GM10248 (cell line): ENCODE results near the gene DPCD.
"Not testable (repeated sequence)": the region's sequence is repeated elsewhere in the genome, so short reads cannot be mapped to it uniquely, and the experiment has no call there.

Experiments
- CTCF ChIA-PET: fragments of 300-600 bp; sonication (Branson Sonifier 250); formaldehyde crosslinking; extraction: SDS; loops from one replicate; lab custom pipeline; 2021; ENCODE audit warnings: antibody characterized with exemption; lab: Yijun Ruan, JAX
- POLR2A ChIA-PET: fragments of 350-650 bp; sonication (Branson Sonifier 250); formaldehyde crosslinking; extraction: SDS; loops from one replicate; lab custom pipeline; 2020; ENCODE audit warnings: antibody characterized with exemption; lab: Yijun Ruan, JAX
- DNase-seq: peaks from one replicate; pipeline ENCODE4 v3.0.0; 2012; ENCODE audit errors: extremely low spot score
- TF ChIP-seq, protein P1 (sequence below): IDR thresholded peaks from 2 replicates; pipeline ENCODE4 v1.5.1; 2012; ENCODE audit warnings: mild to moderate bottlenecking, low read depth; ENCODE audit errors: extremely low read depth, missing control alignments, control extremely low read depth

The DPCD gene

DNA sequence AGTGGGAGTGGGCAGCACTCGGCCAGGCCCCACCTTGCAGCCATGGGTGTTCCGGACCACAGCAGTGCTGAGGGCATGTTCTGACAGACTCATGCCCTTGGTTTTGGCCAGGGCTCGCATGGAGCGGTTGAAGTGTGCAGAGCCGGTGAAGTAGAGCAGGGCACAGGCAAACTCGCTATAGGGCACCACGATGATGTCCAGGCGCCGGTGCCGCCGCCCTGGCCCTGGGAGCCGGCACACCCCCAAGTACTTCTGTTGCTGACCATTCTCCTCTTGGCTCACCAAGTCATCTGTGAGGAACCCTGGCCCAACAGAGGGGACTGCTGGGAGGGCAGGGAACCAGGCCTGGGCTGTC, 8.6 kb upstream of the DPCD start:
- no peak for DNase-seq
- ChIA-PET POLR2A (interaction anchor here (1.4 kb wide), 1 partner anchor 16 kb away, joined by 3 read pairs; no protein-coding TSS in a partner anchor), CTCF (interaction anchor here (1.4 to 13.1 kb wide), 4 partner anchors 9 to 418 kb away, joined by 3 to 116 read pairs (median 6); no protein-coding TSS in a partner anchor)
- TF ChIP-seq, protein P1, sequence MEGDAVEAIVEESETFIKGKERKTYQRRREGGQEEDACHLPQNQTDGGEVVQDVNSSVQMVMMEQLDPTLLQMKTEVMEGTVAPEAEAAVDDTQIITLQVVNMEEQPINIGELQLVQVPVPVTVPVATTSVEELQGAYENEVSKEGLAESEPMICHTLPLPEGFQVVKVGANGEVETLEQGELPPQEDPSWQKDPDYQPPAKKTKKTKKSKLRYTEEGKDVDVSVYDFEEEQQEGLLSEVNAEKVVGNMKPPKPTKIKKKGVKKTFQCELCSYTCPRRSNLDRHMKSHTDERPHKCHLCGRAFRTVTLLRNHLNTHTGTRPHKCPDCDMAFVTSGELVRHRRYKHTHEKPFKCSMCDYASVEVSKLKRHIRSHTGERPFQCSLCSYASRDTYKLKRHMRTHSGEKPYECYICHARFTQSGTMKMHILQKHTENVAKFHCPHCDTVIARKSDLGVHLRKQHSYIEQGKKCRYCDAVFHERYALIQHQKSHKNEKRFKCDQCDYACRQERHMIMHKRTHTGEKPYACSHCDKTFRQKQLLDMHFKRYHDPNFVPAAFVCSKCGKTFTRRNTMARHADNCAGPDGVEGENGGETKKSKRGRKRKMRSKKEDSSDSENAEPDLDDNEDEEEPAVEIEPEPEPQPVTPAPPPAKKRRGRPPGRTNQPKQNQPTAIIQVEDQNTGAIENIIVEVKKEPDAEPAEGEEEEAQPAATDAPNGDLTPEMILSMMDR: no peak

DNA sequence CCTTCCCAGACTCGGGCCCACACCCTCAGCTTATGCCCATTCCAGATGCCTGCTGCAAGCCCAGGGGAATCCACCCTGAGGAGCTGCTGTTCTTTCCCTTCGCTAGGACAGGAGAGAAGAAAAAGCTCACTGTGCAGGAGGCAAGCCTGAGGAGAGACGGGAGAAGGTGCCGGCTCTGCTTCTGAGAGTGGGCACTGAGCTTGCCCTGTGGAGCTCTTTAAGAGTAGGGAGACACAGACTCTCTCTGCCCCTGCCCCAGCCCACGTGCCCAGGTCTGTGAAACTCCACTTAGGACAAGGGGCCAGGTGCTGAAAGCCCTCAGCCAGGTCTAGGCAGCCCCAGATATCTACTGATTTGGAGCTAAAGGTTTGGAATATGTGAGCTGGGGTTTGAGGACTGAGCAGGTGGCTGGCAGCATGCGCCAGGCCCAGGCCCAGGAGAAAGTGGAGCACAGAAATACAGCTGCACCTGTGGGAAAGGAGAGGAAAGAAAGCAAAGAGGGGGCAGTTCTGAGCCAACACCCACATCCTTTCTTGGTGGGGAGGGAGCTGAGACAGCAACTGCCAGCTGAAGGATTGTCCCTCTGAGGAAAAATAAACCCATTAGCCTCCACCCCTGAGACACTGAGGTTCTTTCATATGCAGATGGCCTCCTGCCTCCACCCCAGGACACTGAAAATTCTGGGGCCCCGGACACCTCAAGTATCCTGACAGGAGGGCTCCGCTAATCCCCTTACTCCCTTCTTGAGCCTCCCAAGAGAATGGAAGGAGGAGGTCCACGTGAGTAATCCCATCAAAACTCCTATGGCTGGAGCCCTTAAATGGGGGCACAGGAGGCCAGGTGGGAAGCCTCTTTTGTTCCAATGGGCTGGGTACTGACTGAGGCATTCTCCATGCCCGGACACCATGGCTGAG, 7.4 kb upstream of the DPCD start:
- ChIA-PET POLR2A (no interaction called here), CTCF (interaction anchor here (1.2 to 13.1 kb wide), 6 partner anchors 10 to 419 kb away, joined by 3 to 116 read pairs (median 4); no protein-coding TSS in a partner anchor)
- no peak for DNase-seq
- TF ChIP-seq, protein P1: no peak

DNA sequence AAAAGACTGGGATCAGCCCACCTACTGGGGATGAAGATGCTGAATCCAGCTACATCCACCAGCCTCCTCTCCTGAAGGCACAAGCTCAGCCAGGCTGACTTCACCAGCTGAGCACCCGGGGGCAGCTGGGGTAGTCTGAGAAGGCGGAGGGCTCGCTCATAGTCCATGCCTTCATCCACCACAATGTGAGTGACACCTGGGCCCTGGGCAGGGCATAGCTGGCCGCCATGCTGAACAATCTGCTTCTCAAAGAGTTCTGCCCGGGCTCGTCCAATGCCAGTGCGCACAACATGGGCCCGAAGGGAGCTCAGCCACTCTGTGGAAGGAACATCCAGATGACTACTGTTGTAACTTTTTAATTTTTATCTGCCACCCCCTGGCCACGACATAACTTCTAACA, 2.3 kb upstream of the DPCD start:
- ChIA-PET POLR2A (no interaction called here), CTCF (interaction anchor here (1.1 to 13.1 kb wide), 5 partner anchors 9 to 372 kb away, joined by 3 to 116 read pairs (median 18); no protein-coding TSS in a partner anchor)
- TF ChIP-seq, protein P1: no peak

DNA sequence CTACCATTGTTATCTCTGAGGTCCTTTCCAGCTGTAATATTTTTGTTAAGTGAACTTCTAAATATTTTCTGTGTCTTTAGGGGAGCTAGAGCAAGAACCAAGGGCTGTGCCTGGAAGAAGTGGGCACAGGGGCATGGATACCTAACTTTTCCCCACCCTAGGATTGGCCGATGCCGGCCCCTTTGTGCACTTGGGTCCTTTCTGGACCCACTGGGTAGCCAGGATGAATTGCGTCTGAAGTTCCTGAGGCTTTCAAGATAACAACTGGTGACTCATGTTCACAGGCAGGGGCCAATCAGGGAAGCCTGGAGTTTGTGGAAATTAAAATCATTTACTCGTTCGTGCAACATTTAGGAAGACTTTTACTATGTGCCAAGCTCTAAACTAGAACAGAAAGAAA, 758 bp downstream of the DPCD start:
- ChIA-PET CTCF (interaction anchor here (1.1 to 13.1 kb wide), 6 partner anchors 11 to 376 kb away, joined by 3 to 116 read pairs (median 8); no protein-coding TSS in a partner anchor), POLR2A (no interaction called here)
- no peak for DNase-seq
- TF ChIP-seq, protein P1: no peak

More for the DNA sequence above, 2.3 kb upstream of the DPCD start:
- DNase-seq: no peak

DNA sequence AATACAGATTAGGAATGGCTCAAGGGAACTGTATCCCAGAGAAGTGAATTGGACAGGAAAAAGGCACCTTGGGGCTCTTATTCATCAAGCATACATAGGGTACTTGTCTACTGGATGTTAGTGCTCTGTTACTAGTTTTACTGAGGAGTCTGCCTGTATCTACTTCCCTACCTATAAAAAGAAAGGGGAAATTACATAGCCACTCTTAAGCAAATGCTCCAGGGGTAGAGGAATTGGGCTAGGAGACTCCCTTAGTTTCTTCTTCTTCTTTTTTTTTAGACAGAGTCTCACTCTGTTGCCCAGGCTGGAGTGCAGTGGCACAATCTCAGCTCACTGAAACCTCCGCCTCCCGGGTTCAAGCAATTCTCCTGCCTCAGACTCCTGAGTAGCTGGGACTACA, 5.2 kb downstream of the DPCD start:
- DNase-seq, POLR2A ChIA-PET: not testable (repeated sequence)
- CTCF ChIA-PET: interaction anchor here (1.0 to 1.8 kb wide), 6 partner anchors 9 to 242 kb away, joined by 4 to 13 read pairs (median 4); no protein-coding TSS in a partner anchor

DNA sequence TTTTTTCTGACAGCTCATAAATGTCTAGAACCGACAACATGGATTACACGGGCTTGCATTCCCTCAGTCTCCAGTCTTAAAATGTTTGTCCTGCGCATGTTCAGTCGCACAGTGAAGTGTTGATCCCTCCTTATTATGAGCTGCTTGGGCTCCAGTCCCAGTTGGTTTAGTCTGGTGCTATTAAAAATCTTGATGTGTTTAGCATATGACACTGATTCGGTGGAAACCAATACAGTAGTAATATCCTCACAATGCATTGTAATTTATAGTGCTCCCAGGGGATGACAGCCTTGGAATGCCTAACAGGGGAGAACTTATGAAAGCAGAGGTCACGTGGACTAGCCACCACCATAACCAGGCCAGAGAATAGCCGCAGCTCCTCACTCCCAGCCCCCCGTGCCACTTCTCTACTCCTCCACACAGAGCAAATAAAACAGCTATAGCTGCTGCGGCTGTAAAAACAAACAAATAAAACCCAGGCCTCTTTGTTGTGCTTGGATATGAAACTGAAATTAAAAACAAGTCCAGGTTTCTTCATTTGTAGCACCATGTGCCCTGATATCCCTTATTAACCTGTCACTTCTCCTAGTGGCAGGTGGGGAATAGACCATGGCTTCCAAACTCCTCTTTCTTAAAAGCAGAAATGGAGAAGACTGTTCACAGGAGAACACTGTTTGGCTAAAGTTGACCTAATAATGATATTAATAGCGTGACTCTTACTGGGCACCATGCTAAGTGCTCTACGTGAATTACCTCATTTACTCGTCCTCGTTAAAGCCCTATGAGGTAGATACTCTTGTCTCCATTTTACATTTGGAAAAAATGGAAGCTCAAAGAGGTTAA, 7.7 kb downstream of the DPCD start:
- POLR2A ChIA-PET: interaction anchor here (1.3 kb wide), 1 partner anchor 16 kb away, joined by 3 read pairs; no protein-coding TSS in a partner anchor
- DNase-seq: no peak
- TF ChIP-seq, protein P1: no peak
- CTCF ChIA-PET: interaction anchor here (1.0 to 2.5 kb wide), 6 partner anchors 11 to 414 kb away, joined by 3 to 19 read pairs (median 4); partner anchors contain the start of gene NPM3
